K562 (cell line): Measurements from ENCODE around the gene NRSN2. TPM values are rescaled to one million over a fixed set of nuclear protein-coding genes. Genes with fewer than 3 reads are reported as not detected.

ENCODE experiments used
- FOXA3 ChIP-seq, 2 experiments: fragments of 450-650 bp in 1 of 2; sonication (generic) in 1 of 2; formaldehyde crosslinking; IDR thresholded peaks in 1 of 2; conservative IDR thresholded peaks in 1 of 2; 2 replicates each; pipeline versions ENCODE4 v1.4.0 to v1.8.0; 2020 to 2022; ENCODE audit warnings: mild to moderate bottlenecking in 2 of 2, missing genetic modification reagents in 1 of 2
- GATAD2A ChIP-seq: fragments of 450-650 bp; IDR thresholded peaks from 2 replicates; pipeline ENCODE4 v1.6.1; 2017
- MEIS2 ChIP-seq: fragments of 450-650 bp; IDR thresholded peaks from 2 replicates; pipeline ENCODE4 v1.6.1; 2014; ENCODE audit warnings: mild to moderate bottlenecking; ENCODE audit not compliant: partially characterized antibody
- NR3C1 ChIP-seq: sonication (generic); formaldehyde crosslinking; IDR thresholded peaks from 2 replicates; pipeline ENCODE4 v1.8.1; 2022; ENCODE audit warnings: missing genetic modification reagents
- RBM22 ChIP-seq: fragments of 200-400 bp; formaldehyde crosslinking; IDR thresholded peaks from 2 replicates; pipeline ENCODE4 v1.6.1; 2018; ENCODE audit warnings: low read length, low read depth; ENCODE audit not compliant: poor library complexity, severe bottlenecking
- UBTF ChIP-seq, 2 experiments: IDR thresholded peaks; 2 replicates each; pipeline ENCODE4 v1.6.1; 2012; ENCODE audit warnings: improper control_type of control experiment in 2 of 2, low read depth in 2 of 2, low read length in 2 of 2, borderline replicate concordance in 1 of 2
- ZNF586 ChIP-seq: fragments of 450-650 bp; formaldehyde crosslinking; conservative IDR thresholded peaks from 2 replicates; pipeline ENCODE4 v1.4.0; 2020; ENCODE audit warnings: mild to moderate bottlenecking, moderate library complexity
- ZNF740 ChIP-seq, 3 experiments: fragments of 200-800 bp in 1 of 3; sonication (Bioruptor generic) in 1 of 3; sonication (generic) in 1 of 3; formaldehyde crosslinking in 1 of 3; IDR thresholded peaks; 2 replicates each; pipeline versions ENCODE4 v1.6.1 to v1.8.0; 2016 to 2022; ENCODE audit warnings: mild to moderate bottlenecking in 2 of 3, missing compliant biosample characterization in 2 of 3, missing genetic modification characterization in 2 of 3, missing genetic modification reagents in 1 of 3
- polyA plus RNA-seq, 8 experiments: library from polyadenylated mRNA; depleted of rRNA in 4 of 8; stranded (reverse) in 5 of 8; unstranded in 3 of 8; fragments of >200 nt; fragmentation: Nextera tagmentation in 2 of 8; fragmentation: Illumina TruSeq in 1 of 8; extraction: Ambion mirVana in 2 of 8; extraction: Trizol in 1 of 8; gene quantifications; 2 replicates each; pipeline versions ENCODE4 v1.2.1 to v1.2.3, GENCODE V29; 2011 to 2014; ENCODE audit warnings: inconsistent platforms in 1 of 8, missing spikeins in 1 of 8
- total RNA-seq, 7 experiments: library from RNA; depleted of rRNA in 6 of 7; stranded (reverse); fragments of >200 nt in 6 of 7; fragmentation: Illumina TruSeq in 2 of 7; extraction: Trizol in 2 of 7; gene quantifications; 2 replicates each; pipeline versions ENCODE4 v1.2.1 to v1.2.3, GENCODE V29; 2011 to 2021; ENCODE audit warnings: low replicate concordance in 1 of 7

The NRSN2 gene
- total and polyA plus RNA-seq, 9 of the 15 experiments (the other 6 are each of a cell fraction or from before 2014, with no cell fraction given) = 7.5 to 29.7 (median 11.1) TPM

GRCh38 chr20:388034-388994 is 41.4 kb downstream of the NRSN2 start (continued):
- TF ChIP-seq UBTF (IDR thresholded peaks at IDR 0.05; ENCODE audit: borderline replicate concordance in 1 of 2, low read depth in 2 of 2, low read length in 2 of 2) (no peak), NR3C1 (CRISPR knock-in tag) (no peak), MEIS2 (no peak), ZNF586 (CRISPR knock-in tag) (no peak), RBM22 (peak; percentile 97), FOXA3 (CRISPR knock-in tag; conservative IDR thresholded peaks at IDR 0.05 in 1 of 2, IDR thresholded peaks at IDR 0.05 in 1 of 2) (peak in 1 of 2 experiments; percentile 4; a peak in 1 of 4 replicates), ZNF740 (CRISPR knock-in tag; IDR thresholded peaks at IDR 0.05) (no peak), ZNF740 (tag; IDR thresholded peaks at IDR 0.05) (no peak), GATAD2A (no peak)
